ENCODE data around the gene RPRML. TPM values are rescaled to one million over a fixed set of nuclear protein-coding genes. Genes with fewer than 3 reads are reported as not detected.

RPRML gene
- total RNA-seq, 1 experiment from 2014 or later: 1.3 TPM

DNA sequence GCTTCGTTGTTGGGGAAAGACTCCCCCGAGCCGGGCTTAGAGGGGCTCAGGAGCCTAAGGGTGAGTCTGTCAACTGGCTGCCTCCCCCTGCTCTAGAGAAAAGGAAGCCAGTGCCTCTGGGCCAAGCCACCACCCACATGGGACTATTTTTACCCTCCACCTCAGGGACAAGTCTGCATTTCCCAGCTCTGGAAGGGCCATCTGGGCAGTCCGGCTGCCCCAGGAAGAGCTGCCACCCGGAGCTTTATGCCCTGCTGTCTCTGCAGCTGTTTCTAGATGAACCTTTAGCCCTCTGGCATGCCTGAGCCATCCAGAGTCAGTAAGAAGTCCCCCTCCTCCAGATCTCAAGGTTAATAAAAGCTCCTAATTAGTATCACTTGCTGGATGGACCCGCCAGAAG lies 5.3 kb upstream of the RPRML start:
- Histone ChIP-seq H4K8ac (replicated peaks; ENCODE audit: insufficient read length, low read depth, low read length) (no peak overlapping the region), H3K4me2 (ENCODE audit: insufficient read depth, insufficient read length, low read length) (no peak overlapping the region)

More for the DNA sequence above, 5.3 kb upstream of the RPRML start:
- Histone ChIP-seq H2AFZ (ENCODE audit: low read length) (no peak overlapping the region), H3K14ac (ENCODE audit: insufficient read depth, low read length) (no peak overlapping the region), H3K27ac (ENCODE audit: insufficient read length, low read depth, low read length) (no peak overlapping the region), H4K20me1 (ENCODE audit: control insufficient read depth, insufficient read depth, insufficient read length) (no peaks in the 10 kb centered on the region), H2BK12ac (ENCODE audit: insufficient read length, low read depth, low read length) (no peak overlapping the region), H3K9ac (ENCODE audit: extremely low read depth, insufficient read length, low read length) (no peak overlapping the region), H2AK5ac (ENCODE audit: insufficient read length, low read length) (no peak overlapping the region), H3T11ph (ENCODE audit: low read length) (no peak overlapping the region), H3K79me2 (ENCODE audit: insufficient read depth, low read length) (no peaks in the 10 kb centered on the region), H3K27me3 (ENCODE audit: insufficient read depth, low read length) (peaks cover under 1% of the 10 kb centered on the region; the same call in 1 of the 2 replicates), H3K4ac (ENCODE audit: low read depth, low read length) (no peak overlapping the region), H3K18ac (ENCODE audit: insufficient read length, low read depth, low read length) (no peak overlapping the region), H2BK120ac (ENCODE audit: low read depth, low read length, poor library complexity, severe bottlenecking) (no peak overlapping the region), H2BK5ac (ENCODE audit: insufficient read length, low read length) (no peak overlapping the region), H4K91ac (ENCODE audit: insufficient read length, low read depth, low read length) (no peak overlapping the region), H2BK15ac (ENCODE audit: low read depth, low read length) (no peak overlapping the region), H3K23ac (ENCODE audit: insufficient read length, low read depth, low read length) (no peak overlapping the region), H3K4me1 (ENCODE audit: insufficient read depth, low read length) (no peaks in the 10 kb centered on the region), H3K23me2 (ENCODE audit: insufficient read length, low read depth, low read length, poor library complexity, severe bottlenecking) (peaks cover 2% of the 10 kb centered on the region), H3K79me1 (ENCODE audit: insufficient read depth, low read depth, low read length, poor library complexity, severe bottlenecking) (no peaks in the 10 kb centered on the region), H3K56ac (ENCODE audit: insufficient read length, low read depth, low read length) (no peak overlapping the region), H3K9me3 (ENCODE audit: control insufficient read depth, low read depth, low read length) (no peaks in the 10 kb centered on the region), H2BK20ac (ENCODE audit: low read depth, low read length, poor library complexity, severe bottlenecking) (no peak overlapping the region), H4K5ac (ENCODE audit: insufficient read length, low read depth, low read length) (no peak overlapping the region)
- TF ChIP-seq, protein P1, sequence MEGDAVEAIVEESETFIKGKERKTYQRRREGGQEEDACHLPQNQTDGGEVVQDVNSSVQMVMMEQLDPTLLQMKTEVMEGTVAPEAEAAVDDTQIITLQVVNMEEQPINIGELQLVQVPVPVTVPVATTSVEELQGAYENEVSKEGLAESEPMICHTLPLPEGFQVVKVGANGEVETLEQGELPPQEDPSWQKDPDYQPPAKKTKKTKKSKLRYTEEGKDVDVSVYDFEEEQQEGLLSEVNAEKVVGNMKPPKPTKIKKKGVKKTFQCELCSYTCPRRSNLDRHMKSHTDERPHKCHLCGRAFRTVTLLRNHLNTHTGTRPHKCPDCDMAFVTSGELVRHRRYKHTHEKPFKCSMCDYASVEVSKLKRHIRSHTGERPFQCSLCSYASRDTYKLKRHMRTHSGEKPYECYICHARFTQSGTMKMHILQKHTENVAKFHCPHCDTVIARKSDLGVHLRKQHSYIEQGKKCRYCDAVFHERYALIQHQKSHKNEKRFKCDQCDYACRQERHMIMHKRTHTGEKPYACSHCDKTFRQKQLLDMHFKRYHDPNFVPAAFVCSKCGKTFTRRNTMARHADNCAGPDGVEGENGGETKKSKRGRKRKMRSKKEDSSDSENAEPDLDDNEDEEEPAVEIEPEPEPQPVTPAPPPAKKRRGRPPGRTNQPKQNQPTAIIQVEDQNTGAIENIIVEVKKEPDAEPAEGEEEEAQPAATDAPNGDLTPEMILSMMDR (conservative IDR thresholded peaks at IDR 0.05): no peak
- no peak overlapping the region for H3K27ac Mint-ChIP-seq
- WGBS (ENCODE audit: extremely low coverage, insufficient read length, low lambda C conversion rate): no CpG with 5 or more reads among the region's 6 CpGs
- peaks cover 11 to 26% of the 10 kb centered on the region in 2 experiments for H3K4me1 Mint-ChIP-seq
- no peak for DNase-seq
- no peak overlapping the region for H3K4me3 Mint-ChIP-seq
- peaks cover 0 to 6% of the 10 kb centered on the region in 2 experiments; a peak in 1 of 5 replicates for H3K9me3 Mint-ChIP-seq
- peaks cover 62% of the 10 kb centered on the region for H3K27me3 Mint-ChIP-seq (ENCODE audit: low read depth)
- H3K36me3 Mint-ChIP-seq (ENCODE audit: insufficient read depth in 1 of 3, low read depth in 3 of 3): no peaks in the 10 kb centered on the region; a peak in 1 of 7 replicates

Data from H9 (cell line).